Liver (tissue), 9 donors: ENCODE data around the gene ZNF473. TPM values are rescaled to one million over a fixed set of nuclear protein-coding genes. Genes with fewer than 3 reads are reported as not detected.

Source experiments
- DNase-seq: peaks from one replicate; pipeline ENCODE4 v3.0.0-alpha.2; 2017; ENCODE audit warnings: low spot score
- H3K27ac ChIP-seq, 2 donors: one replicate each; pipeline ENCODE4 v1.7.0; 2013; ENCODE audit warnings: inconsistent platforms in 2 of 2, low read length in 2 of 2, control low read depth in 1 of 2, low read depth in 1 of 2, mild to moderate bottlenecking in 1 of 2
- H3K27me3 ChIP-seq, 4 donors: one replicate each; pipeline versions ENCODE4 v1.6.1 to v1.7.0; 2013; ENCODE audit warnings: low read length in 3 of 4, inconsistent platforms in 1 of 4, mild to moderate bottlenecking in 1 of 4, moderate library complexity in 1 of 4; ENCODE audit not compliant: control insufficient read depth in 4 of 4, insufficient read depth in 4 of 4
- H3K36me3 ChIP-seq, 4 donors: one replicate each; pipeline versions ENCODE4 v1.6.1 to v1.7.0; 2013; ENCODE audit warnings: low read length in 3 of 4, mild to moderate bottlenecking in 3 of 4, low read depth in 1 of 4, moderate library complexity in 1 of 4; ENCODE audit not compliant: control insufficient read depth in 4 of 4, insufficient read depth in 3 of 4
- H3K4me1 ChIP-seq, 4 donors: one replicate each; pipeline versions ENCODE4 v1.6.1 to v1.7.0; 2013; ENCODE audit warnings: low read length in 3 of 4, mild to moderate bottlenecking in 3 of 4, moderate library complexity in 1 of 4; ENCODE audit not compliant: control insufficient read depth in 4 of 4, insufficient read depth in 4 of 4
- H3K4me3 ChIP-seq, 3 donors: one replicate each; pipeline versions ENCODE4 v1.6.1 to v1.7.0; 2013; ENCODE audit warnings: low read length in 3 of 3, control low read depth in 1 of 3, low read depth in 1 of 3, mild to moderate bottlenecking in 1 of 3
- H3K9ac ChIP-seq, 2 donors: one replicate each; pipeline ENCODE4 v1.7.0; 2013; ENCODE audit warnings: low read length in 2 of 2, mild to moderate bottlenecking in 2 of 2, moderate library complexity in 2 of 2, control low read depth in 1 of 2, low read depth in 1 of 2
- H3K9me3 ChIP-seq, 4 donors: one replicate each; pipeline versions ENCODE4 v1.6.1 to v1.7.0; 2013; ENCODE audit warnings: low read length in 3 of 4; ENCODE audit not compliant: control insufficient read depth in 4 of 4
- CTCF ChIP-seq: fragments of 150-350 bp; IDR thresholded peaks from 2 replicates; pipeline ENCODE4 v1.5.1; 2017; ENCODE audit warnings: improper control_type of control experiment, low read depth, low read length; ENCODE audit not compliant: missing input control
- EGR1 ChIP-seq, 2 donors: IDR thresholded peaks; 2 replicates each; pipeline ENCODE4 v1.6.1; 2016 to 2018; ENCODE audit warnings: antibody characterized with exemption in 2 of 2, low read depth in 2 of 2
- FOXA1 ChIP-seq: IDR thresholded peaks from 2 replicates; pipeline ENCODE4 v1.6.1; 2016; ENCODE audit warnings: antibody characterized with exemption
- FOXA2 ChIP-seq: IDR thresholded peaks from 2 replicates; pipeline ENCODE4 v1.6.1; 2016; ENCODE audit warnings: antibody characterized with exemption
- GABPA ChIP-seq, 2 donors: IDR thresholded peaks in 1 of 2; conservative IDR thresholded peaks in 1 of 2; 2 replicates each; pipeline ENCODE4 v1.6.1; 2016; ENCODE audit warnings: antibody characterized with exemption in 2 of 2, mild to moderate bottlenecking in 1 of 2, moderate library complexity in 1 of 2
- HNF4G ChIP-seq: IDR thresholded peaks from 2 replicates; pipeline ENCODE4 v1.6.1; 2016; ENCODE audit warnings: antibody characterized with exemption
- MAX ChIP-seq: IDR thresholded peaks from 2 replicates; pipeline ENCODE4 v1.6.1; 2016; ENCODE audit warnings: antibody characterized with exemption
- NR2F2 ChIP-seq: IDR thresholded peaks from 2 replicates; pipeline ENCODE4 v1.6.1; 2016; ENCODE audit warnings: antibody characterized with exemption
- RAD21 ChIP-seq, 2 donors: IDR thresholded peaks; 2 replicates each; pipeline ENCODE4 v1.6.1; 2016; ENCODE audit warnings: antibody characterized with exemption in 2 of 2, mild to moderate bottlenecking in 2 of 2
- REST ChIP-seq: IDR thresholded peaks from 2 replicates; pipeline ENCODE4 v1.6.1; 2016; ENCODE audit warnings: antibody characterized with exemption, mild to moderate bottlenecking
- SP1 ChIP-seq: IDR thresholded peaks from 2 replicates; pipeline ENCODE4 v1.6.1; 2018; ENCODE audit warnings: antibody characterized with exemption, mild to moderate bottlenecking
- TAF1 ChIP-seq: conservative IDR thresholded peaks from 2 replicates; pipeline ENCODE4 v1.6.1; 2016; ENCODE audit warnings: antibody characterized with exemption, mild to moderate bottlenecking
- YY1 ChIP-seq: IDR thresholded peaks from 2 replicates; pipeline ENCODE4 v1.6.1; 2016; ENCODE audit warnings: antibody characterized with exemption, mild to moderate bottlenecking
- WGBS: extraction: QIAGEN DNeasy Blood & Tissue Kit; methylation state at CpG from one replicate; pipeline ENCODE4 v1.1.7; 2013; 5-methylcytosine and 5-hydroxymethylcytosine counted together
- polyA plus RNA-seq, 2 donors: library from polyadenylated mRNA; stranded (reverse) in 1 of 2; unstranded in 1 of 2; fragments of 200-250 nt in 1 of 2; fragments of >200 nt in 1 of 2; fragmentation: Nextera tagmentation in 1 of 2; extraction: Ambion mirVana in 1 of 2; gene quantifications; one replicate each; pipeline versions ENCODE4 v1.2.1 to v1.2.3, GENCODE V29; 2013 to 2015
- total RNA-seq, 2 donors: library from RNA; depleted of rRNA; stranded (reverse); fragments of >200 nt; gene quantifications; one replicate each; pipeline ENCODE4 v1.2.3, GENCODE V29; 2014
- donor health status: healthy.
- donor health status: healthy.
- donor health status: healthy.
- donor health status: healthy.
- donor health status: healthy.

Gene ZNF473
- total and polyA plus RNA-seq, 4 donors, result 0.92 to 4.0 (median 2.8) TPM

GRCh38 chr19:49985871-49986270, 39.9 kb upstream of the ZNF473 start (continued):
- no peak for TF ChIP-seq REST
- TF ChIP-seq FOXA1, result no peak
- TF ChIP-seq CTCF, result no peak
- TF ChIP-seq RAD21 (IDR thresholded peaks at IDR 0.05), result no peak
- TF ChIP-seq GABPA (IDR thresholded peaks at IDR 0.05 in 1 of 2, conservative IDR thresholded peaks at IDR 0.05 in 1 of 2), result no peak
- TF ChIP-seq YY1, result no peak
- TF ChIP-seq HNF4G, result no peak
- no peak for TF ChIP-seq NR2F2
- no peak for TF ChIP-seq TAF1
- TF ChIP-seq SP1, result no peak

- TF ChIP-seq FOXA1, result no peak
- no peak for TF ChIP-seq REST
- no peak for TF ChIP-seq SP1
- no peak for TF ChIP-seq FOXA2
- no peak for TF ChIP-seq MAX
- TF ChIP-seq YY1, result no peak
- TF ChIP-seq EGR1 (IDR thresholded peaks at IDR 0.05; ENCODE audit: low read depth in 2 of 2), result no peak
- H3K27ac ChIP-seq, result no peak overlapping the region
- 95% methylated on average over 10 of the region's 10 CpGs for WGBS
- H3K4me1 ChIP-seq, result no peaks in the 10 kb centered on the region
- no peak for DNase-seq
- H3K36me3 ChIP-seq, result peaks cover 10 to 55% (median 41%) of the 10 kb centered on the region in 4 donors
- no peak overlapping the region for H3K4me3 ChIP-seq
- no peaks in the 10 kb centered on the region for H3K27me3 ChIP-seq
- H3K9me3 ChIP-seq, result no peaks in the 10 kb centered on the region
- H3K9ac ChIP-seq, result no peak overlapping the region
These were observed 39.5 kb upstream of the ZNF473 start for GRCh38 chr19:49986354-49986753.
